NCI-H1694 treated with DMSO at 0.1 percent for 48 hours (cell line): ENCODE results near the gene MBTPS1.

ENCODE experiments used
- DNase-seq: peaks from one replicate; lab custom pipeline; 2025; lab: John Stamatoyannopoulos, UW

The MBTPS1 gene

DNA sequence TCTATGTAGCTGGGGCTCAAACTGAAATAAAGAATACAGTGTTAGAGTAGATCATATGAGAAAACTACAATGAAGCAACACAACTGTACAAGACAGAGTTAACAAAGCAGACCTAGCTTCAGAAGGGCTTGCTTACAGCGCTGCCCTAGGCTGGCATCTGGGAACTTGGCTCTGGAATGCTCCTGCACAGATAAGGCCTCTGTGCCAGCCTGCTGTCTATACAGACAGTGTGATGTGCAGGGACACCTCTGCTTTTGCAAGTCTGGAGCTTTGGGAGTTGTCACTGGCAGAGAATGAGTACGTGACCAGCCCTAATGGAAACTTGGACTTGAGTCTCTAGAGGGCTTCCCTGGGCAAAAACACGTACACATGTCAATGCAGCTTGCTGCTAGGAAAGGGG, 42.0 kb downstream of the MBTPS1 start:
- no peak for DNase-seq

DNA sequence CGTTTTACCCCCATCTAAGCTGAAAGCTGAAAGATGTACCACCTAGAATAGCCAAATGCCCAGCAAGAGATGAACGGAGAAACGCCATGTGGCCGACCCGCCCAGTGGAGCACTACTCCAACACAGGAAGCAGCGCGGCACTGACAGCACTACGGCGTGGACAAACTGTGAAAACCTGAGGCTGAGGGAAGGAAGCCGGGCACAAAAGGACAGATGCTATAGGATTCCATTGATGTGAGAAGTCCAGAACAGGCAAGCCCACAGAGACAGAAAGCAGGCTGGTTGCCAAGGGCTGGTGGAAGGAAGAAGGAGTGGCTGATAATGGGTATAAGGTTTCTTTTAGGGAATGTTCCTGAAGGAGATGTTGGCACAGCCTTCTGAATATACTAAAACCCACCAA, 44.7 kb downstream of the MBTPS1 start:
- DNase-seq: no peak

DNA sequence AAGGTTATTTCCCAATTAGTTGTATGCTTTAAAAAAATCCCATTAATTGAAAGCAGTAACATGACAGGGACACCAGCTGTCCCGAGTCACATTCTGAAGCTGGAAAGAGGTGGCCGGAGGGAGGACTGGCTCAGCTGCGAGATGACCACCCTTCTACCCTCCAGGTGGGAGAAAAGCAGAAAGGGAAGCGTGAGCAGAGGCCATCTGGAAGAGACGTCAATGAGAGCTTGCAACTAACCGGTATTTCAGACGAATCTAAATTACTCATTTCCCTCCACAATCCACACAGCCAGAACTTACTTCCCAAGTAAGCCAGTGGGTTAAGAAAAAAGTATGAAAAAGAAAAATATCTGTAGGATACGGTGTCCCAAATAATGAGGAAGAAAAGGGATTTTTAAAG, 45.6 kb downstream of the MBTPS1 start:
- no peak for DNase-seq

DNA sequence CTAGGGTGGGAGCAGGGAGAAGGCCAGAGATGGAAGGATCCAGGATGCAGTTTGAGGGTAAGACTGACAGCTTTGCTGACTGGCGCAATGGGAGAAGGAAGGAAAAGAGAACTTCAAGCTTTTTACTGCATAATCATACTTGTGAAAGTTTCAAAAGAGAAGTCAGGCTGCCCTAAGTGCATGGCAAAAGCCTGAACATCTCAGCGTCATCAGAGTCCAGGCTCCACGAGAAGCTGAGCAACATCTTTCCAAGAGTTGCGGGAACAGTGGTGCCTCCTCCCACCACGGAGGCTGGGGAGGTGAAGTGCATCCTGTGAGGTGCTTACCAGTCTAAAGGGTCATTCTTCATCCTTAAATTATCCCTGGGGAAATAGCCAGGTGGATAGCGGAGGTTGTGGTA, 47.2 kb downstream of the MBTPS1 start:
- DNase-seq: no peak

DNA sequence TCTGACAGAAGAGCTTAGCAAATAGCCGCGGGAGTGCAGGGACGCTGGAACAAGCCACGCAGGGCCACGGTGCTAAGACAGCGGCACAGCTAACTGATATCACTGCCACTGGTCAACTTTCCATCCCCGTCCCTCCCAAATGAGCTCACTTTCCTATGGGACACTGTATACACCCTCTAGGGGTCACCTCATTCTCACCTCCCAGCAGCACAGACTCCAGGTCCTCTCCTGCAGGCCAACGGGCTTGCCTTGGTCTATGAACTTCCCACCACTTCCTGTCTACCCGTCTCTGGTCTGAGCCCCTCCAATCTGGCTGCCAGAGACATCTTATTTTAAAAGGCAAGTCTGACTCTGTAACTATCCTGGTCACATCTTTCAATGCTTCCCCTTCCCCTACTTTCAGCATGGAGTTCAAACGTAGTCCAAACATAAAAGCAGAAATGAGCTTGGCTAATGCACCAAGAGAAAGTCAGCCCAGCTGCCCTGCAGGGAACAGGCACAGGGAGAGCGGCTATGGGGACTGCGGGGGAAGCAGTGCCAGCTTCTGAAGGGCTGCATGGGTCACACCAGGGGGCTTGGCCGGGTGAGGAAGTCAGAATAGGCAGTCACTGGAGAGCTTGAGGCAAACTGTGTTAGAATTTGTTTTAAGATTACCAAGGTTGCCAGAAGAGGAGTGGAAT, 47.8 kb downstream of the MBTPS1 start:
- no peak for DNase-seq

DNA sequence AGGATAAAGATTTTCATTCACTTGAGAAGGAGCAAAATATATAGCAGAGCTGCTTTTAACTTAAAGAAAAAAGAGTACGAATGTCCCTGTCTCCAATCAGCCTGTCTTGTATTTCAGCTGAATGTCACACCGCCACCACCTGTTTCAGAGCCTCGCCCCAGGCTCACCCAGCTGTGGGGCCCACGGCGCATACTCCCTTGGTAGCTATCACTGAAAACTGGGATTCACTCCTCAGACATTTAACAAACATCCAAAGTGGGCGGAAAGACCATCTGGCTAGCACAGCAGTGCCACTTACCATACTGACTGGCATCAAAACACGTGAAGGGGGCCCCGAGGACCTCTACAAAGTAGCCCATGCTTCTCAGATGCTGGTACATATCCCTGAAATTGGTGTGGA, 48.7 kb downstream of the MBTPS1 start:
- no peak for DNase-seq

DNA sequence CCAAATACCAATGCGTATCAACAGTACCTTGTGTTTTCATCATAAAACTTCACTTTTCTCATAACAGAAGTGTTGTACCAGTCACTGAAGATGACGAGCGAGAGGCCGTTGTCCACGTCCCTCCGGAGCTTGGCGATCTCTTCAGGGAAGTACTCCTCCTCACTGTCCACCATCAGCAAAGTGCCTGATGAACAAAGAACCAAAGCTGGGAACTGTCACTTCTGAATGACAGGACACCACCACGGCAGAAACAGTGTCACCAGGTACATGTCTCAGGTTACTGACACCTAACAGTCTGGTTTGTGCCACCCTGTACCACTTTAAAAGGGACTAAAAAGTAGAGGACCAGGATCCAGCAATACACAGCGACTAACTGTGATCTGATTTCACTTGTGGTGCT, 49.1 kb downstream of the MBTPS1 start:
- no peak for DNase-seq

DNA sequence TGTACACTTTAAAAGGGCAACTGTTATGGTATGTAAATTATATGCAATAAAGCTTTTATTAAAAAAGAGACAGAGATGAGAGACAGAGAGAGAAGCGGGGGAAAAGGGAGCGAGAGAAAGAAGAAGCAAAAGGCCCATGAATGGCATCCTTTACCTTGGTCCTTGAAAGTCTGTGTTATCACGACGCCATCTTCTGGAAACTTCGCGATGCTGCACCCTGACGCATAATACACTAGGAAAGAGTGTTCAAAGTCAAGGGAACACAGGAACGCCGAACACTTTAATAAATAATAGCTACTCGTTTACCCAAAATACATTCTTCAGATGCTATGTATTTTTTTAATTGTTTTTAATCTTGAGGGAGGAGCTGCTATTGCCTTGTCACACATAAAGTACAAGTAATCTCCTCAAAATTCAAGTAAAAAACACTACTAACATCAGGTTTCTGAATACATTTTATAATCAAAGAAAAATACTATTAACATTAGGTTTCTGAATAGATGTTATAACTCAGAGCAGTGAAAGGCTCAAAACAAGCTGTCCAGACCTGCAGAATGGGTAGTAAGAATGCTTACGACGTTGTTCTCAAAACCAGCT, 51.1 kb downstream of the MBTPS1 start:
- DNase-seq: peak; percentile 43

DNA sequence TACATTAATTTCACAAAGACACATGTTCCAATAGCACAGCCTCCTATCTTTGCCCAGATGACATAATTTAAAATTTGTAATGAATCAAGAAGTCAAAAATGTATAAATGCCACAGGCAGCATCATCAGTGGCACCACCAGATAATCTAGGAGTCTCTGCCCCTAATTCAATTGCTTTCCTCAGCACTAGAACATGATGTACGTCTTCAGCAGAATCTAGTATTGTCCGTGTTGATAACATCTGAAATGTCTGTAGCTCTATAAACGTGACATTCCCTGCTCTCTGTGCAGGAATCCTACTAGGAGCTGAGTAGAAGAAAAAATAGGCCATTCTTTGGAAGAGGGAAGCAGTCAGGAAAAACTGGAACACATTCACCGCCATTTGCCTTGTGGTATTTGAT, 52.8 kb downstream of the MBTPS1 start:
- DNase-seq: no peak

DNA sequence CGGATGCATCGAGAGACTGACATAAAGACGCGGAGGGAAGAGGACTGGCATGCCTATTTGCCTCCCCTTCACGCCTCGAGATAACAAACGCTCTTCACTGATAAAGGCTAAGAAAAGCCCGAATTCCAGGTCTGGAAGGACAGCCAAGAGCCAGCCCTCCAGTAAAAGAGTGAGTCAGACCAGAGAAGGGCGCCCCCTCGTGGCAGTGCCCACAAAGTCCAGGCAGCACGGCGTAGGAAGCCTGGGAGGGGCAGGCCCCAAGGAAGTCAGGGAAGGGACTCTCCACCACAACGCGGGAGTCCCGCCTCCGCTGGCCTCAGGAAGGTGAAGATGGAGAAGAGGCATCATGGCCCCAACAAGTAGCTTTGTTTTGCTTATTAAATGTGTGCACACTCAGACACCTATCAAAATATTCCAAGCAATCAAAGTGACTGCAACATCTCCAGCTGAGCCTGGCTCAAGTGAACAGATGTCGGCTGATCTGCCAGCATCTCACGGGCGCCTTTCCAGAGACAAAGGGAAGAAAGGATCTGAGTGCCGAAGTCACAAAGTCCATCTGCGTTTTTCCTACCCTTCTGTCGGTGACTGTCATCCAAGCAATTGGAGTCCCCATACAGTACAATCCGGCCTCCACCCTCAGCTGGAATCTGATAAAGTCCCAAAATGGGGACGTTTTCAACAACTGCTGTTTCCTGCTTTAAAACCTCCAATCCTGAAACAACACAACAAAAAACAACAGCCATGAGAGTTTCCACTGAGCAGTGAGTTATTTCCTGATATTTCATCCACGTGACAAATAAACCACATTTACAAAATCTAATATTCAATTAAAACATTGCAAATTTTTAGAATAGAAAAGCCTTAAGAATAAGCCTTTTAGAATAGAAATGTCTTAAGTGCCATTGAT, 53.8 kb downstream of the MBTPS1 start:
- peak; percentile 61 for DNase-seq

DNA sequence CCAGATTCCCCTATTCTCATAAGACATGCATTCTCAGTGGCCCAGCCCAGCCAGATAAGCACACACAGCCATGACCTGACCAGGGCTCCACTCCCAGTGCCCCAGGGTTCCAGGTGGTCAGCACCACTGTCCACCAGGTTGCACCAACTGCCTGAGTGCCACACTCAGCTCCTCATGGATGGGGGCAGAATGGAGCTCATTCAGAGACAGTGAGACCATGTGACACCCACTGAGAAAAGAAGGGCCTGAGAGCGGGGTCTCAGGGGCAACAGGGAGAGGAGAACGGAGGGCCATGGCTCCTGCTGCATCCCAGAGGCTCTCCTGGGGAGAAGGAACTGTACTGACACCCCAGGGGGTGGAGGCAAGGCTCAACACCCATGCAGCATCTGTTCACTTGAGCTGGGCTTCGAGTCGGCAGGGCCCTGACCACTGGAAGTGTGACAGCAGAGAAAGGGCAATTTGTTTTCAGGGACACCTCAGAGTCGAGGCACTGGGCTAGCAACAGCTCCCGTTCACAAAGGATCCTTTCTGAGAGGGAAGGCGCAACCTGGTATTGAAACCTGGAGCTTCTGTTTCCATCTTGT, 55.4 kb downstream of the MBTPS1 start:
- DNase-seq: no peak

DNA sequence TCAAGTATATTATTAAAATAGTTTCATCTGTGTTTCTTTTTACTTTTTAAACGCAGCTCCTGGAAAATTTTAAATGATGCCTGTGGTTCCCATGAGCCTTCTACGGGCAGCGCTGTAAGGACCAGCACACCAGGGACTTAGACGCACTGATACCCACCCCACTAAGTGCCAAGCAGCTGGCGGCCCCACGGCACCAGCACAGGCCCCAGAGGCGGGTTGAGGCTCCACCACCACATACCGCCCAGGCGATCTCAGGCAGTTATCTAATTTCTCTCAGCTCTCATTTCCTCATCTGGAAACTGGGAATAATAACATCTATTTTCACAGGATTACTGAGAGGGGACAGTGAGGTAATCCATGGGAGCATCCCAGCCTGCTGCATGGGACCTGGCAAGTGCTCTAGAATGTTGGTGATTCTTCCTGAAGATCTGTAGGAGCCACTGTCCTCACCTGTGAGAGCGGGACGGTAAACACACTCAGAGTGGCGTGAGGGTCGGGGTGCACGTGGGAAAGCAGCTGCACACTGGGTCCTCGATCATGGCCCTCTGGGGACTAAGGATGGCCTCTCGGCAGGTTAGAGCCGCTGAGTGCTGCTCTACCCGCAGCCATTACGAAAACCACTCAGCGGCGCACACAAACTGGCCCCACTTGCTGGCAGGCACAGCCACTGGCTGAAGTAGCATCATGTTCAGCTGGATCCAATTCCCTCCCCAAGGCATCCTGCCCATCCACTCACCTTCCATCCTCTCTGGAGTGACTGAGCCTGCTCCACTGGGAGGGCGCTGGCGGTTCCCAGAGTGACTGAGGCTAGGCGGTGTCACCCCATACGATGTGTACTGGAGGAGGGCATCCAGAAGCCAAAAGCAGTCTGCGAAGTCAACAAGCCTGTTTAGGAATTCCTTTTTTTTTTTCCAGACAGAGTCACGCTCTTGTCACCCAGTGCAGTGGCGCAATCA, 56.5 kb downstream of the MBTPS1 start:
- DNase-seq: no peak

DNA sequence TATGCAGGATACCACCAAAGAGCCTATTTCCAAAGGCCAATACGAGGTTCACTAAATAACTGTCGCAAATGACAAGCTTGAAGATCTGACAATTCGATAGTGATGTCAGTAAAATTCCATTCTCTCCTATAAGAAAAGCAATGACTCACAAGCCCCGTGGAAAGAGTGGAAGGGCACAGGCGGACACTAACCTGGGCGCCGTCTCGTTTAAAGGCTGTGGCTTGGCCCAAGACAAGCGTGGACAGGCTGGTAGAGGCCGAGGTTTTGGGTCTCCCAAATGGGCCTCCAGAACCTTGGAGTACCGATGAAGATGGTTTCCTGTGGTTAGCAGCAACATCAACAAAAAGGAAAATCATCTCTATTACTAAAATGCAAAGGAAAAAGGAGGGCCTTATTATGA, 57.6 kb downstream of the MBTPS1 start:
- DNase-seq: no peak

DNA sequence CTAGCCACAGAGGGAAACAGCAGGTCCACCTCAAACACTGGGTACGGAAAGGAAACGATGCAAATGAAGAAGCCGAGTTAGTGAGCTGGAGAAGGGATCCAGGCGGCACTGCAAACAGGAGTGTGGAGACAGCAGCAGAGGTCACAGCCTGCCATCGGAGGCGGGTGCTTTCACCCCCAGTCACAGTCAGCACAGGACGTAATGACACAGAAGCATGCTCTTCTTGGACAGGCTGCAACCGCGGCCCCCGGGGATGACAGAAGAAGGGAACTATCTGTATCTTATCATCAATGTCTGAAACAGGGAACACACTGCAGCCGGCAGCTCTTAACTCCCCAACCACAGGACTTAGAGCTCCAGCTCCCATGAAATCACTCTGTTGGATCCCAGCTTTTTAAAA, 58.1 kb downstream of the MBTPS1 start:
- no peak for DNase-seq

DNA sequence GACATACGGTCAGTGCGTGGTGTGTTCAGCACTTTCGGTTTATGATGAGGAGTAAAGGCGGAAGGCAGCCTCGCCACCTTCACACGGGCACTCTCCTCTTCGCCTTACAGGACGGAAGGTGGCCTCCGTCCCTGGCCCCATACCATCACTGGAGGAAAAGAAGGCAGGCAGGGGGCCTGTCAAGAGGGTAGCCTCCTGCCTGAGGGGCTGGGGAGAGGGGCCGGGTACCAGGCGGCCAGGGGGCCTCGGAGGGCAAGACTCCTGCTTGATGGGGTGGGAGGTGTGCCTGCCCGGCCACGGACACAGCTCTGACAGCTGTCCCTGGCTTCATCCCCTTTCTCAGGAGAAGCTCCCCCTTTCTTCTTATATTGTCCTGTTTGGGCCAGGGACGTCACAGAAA, 58.5 kb downstream of the MBTPS1 start:
- DNase-seq: no peak

DNA sequence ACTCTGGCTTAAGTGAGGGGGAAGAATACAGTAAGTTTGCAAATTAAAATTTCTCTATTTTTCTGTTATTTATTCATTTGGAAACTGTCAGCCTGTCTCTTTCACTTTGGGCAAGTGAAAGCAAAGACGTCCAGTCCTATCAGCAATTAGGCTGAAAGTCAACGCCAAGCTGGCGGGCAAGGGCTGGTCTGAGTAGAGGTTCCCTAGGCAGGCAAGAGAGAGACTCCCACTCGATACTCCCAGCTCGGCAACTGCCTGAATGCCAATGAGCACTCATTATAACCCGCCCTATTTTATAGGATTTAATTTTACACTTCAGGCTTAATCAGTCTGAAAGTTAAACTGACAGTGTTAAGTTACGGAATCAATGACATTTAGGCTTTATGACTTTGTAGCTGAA, 59.8 kb downstream of the MBTPS1 start:
- DNase-seq: no peak

DNA sequence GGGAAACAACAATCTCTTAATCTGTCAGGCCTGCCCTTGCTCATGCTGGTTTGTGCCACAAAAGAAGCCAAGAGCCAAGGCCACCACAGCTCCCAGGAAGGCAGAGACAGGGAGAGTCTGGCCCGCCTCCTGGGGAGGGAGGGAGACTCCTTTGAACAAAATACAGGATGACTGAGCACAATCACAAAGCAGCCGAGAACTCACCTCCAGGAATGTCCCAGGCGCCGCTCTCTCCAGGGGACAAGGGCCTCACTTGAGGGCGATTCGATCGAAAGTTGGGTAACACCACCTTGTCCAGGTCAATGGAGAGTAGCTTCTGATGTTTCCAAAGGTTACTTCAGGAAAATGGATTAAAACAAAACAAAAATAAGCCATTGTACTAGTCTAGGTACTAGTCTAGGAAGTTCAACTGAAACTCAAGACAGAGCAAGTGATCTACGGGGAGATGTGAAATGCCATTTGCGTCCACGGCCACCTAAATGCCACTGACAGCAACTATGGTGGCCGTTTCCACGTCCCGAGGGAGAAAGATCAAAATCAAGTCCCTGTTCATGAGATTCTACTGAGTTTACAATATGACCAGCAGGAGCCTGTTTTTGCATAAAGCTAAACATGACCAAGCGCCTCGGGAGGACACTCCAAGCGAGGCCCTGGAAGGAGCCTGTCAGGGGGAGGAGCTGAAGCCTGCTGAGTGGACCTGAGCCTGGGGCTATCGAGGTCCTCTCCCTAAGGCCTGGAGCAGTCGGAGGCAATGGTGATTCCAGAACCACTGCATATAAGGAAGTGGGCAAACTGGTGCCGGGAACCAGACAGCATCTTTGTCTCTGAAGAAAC, 60.7 kb downstream of the MBTPS1 start:
- DNase-seq: no peak

DNA sequence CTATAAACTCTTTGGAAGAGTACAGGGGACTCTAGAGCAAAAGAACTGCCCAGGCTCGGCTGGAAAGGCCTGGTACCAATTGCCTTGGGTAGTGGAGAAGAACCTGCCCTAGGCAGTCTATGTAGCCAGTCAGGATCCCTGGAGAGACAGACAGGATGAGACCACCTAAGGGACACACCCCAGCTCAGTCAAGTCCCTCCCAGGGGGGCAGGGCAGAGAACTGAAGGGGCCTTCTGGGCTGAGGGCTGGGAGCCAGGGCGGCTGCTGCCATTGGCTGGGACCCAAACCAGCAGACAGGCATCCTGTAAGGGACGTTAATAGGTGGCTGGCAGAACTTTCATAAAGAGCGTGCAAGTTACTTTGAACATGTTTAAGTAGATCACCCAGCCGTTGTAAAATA, 61.4 kb downstream of the MBTPS1 start:
- peak; percentile 35 for DNase-seq

DNA sequence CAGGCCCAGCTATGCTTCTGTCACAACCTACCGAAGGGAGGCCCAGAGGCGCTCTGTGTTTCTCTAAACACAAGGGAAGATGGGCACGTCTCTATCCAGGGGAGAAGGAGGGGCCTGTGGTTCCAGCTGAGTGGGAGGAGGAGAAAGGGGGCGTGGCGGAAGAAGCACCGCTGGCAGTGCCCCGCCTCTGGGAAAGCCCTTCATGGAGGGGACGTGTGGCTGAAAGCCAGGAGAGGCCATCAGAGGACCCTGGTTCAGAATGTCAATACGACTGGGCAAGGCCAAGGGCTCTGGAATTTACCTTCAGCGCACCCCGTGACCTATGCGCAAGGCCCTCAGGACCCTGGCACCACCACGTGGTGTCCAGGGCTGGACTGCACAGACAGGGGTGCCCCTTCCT, 61.8 kb downstream of the MBTPS1 start:
- DNase-seq: no peak

DNA sequence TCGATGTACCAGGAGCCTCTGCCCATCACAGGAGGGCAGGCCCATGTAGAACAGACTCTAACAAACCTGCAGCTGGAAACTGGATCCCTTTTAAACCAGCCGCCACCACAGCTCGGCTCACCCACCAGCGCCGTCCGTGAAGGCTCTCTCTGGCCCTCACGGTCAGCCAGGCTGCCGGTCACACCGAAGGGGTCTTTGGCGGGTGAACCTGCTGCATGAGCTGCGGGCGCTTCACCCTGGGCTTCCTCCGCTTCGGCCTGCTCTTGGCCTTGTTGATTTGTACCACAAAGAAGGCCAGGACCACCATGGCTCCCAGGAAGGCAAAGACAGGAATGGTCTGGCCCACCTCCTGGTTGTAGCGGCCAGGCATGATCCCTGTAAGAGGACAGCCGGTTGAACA, 62.5 kb downstream of the MBTPS1 start:
- DNase-seq: no peak

DNA sequence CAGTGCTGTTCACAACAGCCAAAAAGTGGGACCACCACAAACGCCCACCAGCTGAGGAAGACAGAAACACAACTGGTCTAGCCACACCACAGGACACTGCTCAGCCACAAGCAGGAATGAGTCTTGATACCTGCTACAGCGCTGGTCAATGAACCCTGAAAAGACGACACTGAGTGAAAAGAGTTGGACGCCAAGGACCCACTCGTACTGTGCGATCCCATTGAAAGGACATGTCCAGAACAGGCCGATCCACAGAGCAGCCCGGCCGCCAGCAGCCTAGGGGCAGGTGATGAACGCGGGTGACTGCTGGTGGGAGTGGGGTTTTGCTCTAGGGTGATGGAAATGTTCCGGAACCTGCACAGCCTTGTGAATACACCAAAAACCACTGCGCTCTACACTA, 63.5 kb downstream of the MBTPS1 start:
- no peak for DNase-seq
